K562 (cell line): ENCODE results near the gene MAB21L3. TPM values are rescaled to one million over a fixed set of nuclear protein-coding genes. Genes with fewer than 3 reads are reported as not detected.
A peak's percentile ranks its signal among the peaks of the same experiment; 100 is the strongest.

Experiments
- ATF7 ChIP-seq: fragments of 450-650 bp; IDR thresholded peaks from 2 replicates; pipeline ENCODE4 v1.7.1; 2014; ENCODE audit warnings: mild to moderate bottlenecking, moderate library complexity
- BHLHE40 ChIP-seq: IDR thresholded peaks from 2 replicates; pipeline ENCODE4 v1.6.1; 2011; ENCODE audit warnings: low read length, improper control_type of control experiment
- CBX3 ChIP-seq, 2 experiments: IDR thresholded peaks; 1 replicate in 1 of 2; 2 replicates in 1 of 2; pipeline ENCODE4 v1.6.1; 2012; ENCODE audit warnings: inconsistent platforms in 2 of 2, low read length in 2 of 2, borderline replicate concordance in 1 of 2, control low read depth in 1 of 2
- CBX8 ChIP-seq: fragments of 200-600 bp; sonication (generic); IDR thresholded peaks from 2 replicates; pipeline ENCODE4 v1.6.1; 2012; ENCODE audit warnings: borderline replicate concordance, mixed run types, low read depth, mild to moderate bottlenecking, moderate library complexity, mixed read lengths, low read length, control low read depth, inconsistent platforms; ENCODE audit not compliant: poor library complexity, severe bottlenecking; ENCODE audit errors: extremely low read depth
- DPF2 ChIP-seq: fragments of 450-650 bp; IDR thresholded peaks from 2 replicates; pipeline ENCODE4 v1.6.1; 2016
- EP300 ChIP-seq: IDR thresholded peaks from 2 replicates; pipeline ENCODE4 v1.6.1; 2012; ENCODE audit warnings: low read length, improper control_type of control experiment
- FOXP1 ChIP-seq: sonication (generic); formaldehyde crosslinking; IDR thresholded peaks from 2 replicates; pipeline ENCODE4 v1.8.0; 2022; ENCODE audit warnings: mild to moderate bottlenecking, missing genetic modification reagents
- HNRNPLL ChIP-seq: fragments of 200-400 bp; formaldehyde crosslinking; IDR thresholded peaks from 2 replicates; pipeline ENCODE4 v1.6.1; 2017; ENCODE audit warnings: low read length, low read depth, mild to moderate bottlenecking; ENCODE audit not compliant: poor library complexity, severe bottlenecking
- JUNB ChIP-seq: fragments of 450-650 bp; formaldehyde crosslinking; conservative IDR thresholded peaks from 2 replicates; pipeline ENCODE4 v1.4.0; 2020; ENCODE audit warnings: mild to moderate bottlenecking
- KDM2B ChIP-seq: fragments of 250-450 bp; sonication (Bioruptor Pico); IDR thresholded peaks from 2 replicates; pipeline ENCODE4 v1.8.0; 2021; ENCODE audit warnings: mild to moderate bottlenecking, moderate library complexity
- NR4A1 ChIP-seq, 2 experiments: fragments of 250-450 bp in 1 of 2; fragments of 450-650 bp in 1 of 2; sonication (Bioruptor Pico) in 1 of 2; IDR thresholded peaks; 2 replicates each; pipeline versions ENCODE4 v1.4.0 to v1.6.1; 2016 to 2020; ENCODE audit warnings: mild to moderate bottlenecking in 2 of 2, missing compliant biosample characterization in 1 of 2, missing genetic modification characterization in 1 of 2, moderate library complexity in 1 of 2
- PHF8 ChIP-seq: fragments of 200-600 bp; sonication (generic); IDR thresholded peaks from 2 replicates; pipeline ENCODE4 v1.6.1; 2012; ENCODE audit warnings: mixed run types, mild to moderate bottlenecking, inconsistent platforms, low read length, moderate library complexity, borderline replicate concordance
- PML ChIP-seq: IDR thresholded peaks from 2 replicates; pipeline ENCODE4 v1.6.1; 2012; ENCODE audit warnings: low read length, inconsistent platforms
- RAD21 ChIP-seq, 2 experiments: fragments of 250-450 bp in 1 of 2; fragments of 450-650 bp in 1 of 2; sonication (Bioruptor Pico) in 1 of 2; formaldehyde crosslinking in 1 of 2; IDR thresholded peaks in 1 of 2; conservative IDR thresholded peaks in 1 of 2; 2 replicates each; pipeline versions ENCODE4 v1.4.0 to v1.8.0; 2020 to 2022; ENCODE audit warnings: mild to moderate bottlenecking in 2 of 2, moderate library complexity in 1 of 2
- RBM39 ChIP-seq: fragments of 200-400 bp; formaldehyde crosslinking; optimal IDR thresholded peaks from 2 replicates; pipeline ENCODE3; 2018; ENCODE audit warnings: low read depth, low read length
- SMAD4 ChIP-seq: fragments of 250-450 bp; sonication (Bioruptor Pico); conservative IDR thresholded peaks from 2 replicates; pipeline ENCODE4 v1.8.0; 2021; ENCODE audit warnings: inconsistent platforms, mild to moderate bottlenecking, moderate library complexity
- STAG1 ChIP-seq: sonication (generic); formaldehyde crosslinking; IDR thresholded peaks from 2 replicates; pipeline ENCODE4 v1.5.0; 2020; ENCODE audit warnings: missing genetic modification reagents, borderline replicate concordance
- TFAP4 ChIP-seq: sonication (generic); formaldehyde crosslinking; IDR thresholded peaks from 2 replicates; pipeline ENCODE4 v1.8.0; 2022; ENCODE audit warnings: missing genetic modification reagents, mild to moderate bottlenecking, moderate library complexity, borderline replicate concordance
- TOE1 ChIP-seq, 2 experiments: fragments of 450-650 bp in 1 of 2; sonication (generic) in 1 of 2; formaldehyde crosslinking in 1 of 2; IDR thresholded peaks; 2 replicates each; pipeline versions ENCODE4 v1.7.1 to v1.8.0; 2016 to 2022; ENCODE audit warnings: borderline replicate concordance in 2 of 2, mild to moderate bottlenecking in 2 of 2, antibody characterized with exemption in 1 of 2, inconsistent platforms in 1 of 2, low read depth in 1 of 2, missing genetic modification reagents in 1 of 2, moderate library complexity in 1 of 2
- XRCC5 ChIP-seq: fragments of 200-400 bp; formaldehyde crosslinking; IDR thresholded peaks from 2 replicates; pipeline ENCODE4 v1.6.1; 2017; ENCODE audit warnings: low read depth, mild to moderate bottlenecking, low read length
- YY1 ChIP-seq, 3 experiments: IDR thresholded peaks; 2 replicates each; pipeline ENCODE4 v1.6.1; 2011; ENCODE audit warnings: low read length in 2 of 3, mild to moderate bottlenecking in 2 of 3, moderate library complexity in 2 of 3, borderline replicate concordance in 1 of 3, control low read depth in 1 of 3, low read depth in 1 of 3; ENCODE audit not compliant: insufficient read depth in 3 of 3, insufficient replicate concordance in 2 of 3, control insufficient read depth in 1 of 3, insufficient read length in 1 of 3; ENCODE audit errors: extremely low read depth in 1 of 3
- ZBTB7A ChIP-seq: IDR thresholded peaks from 2 replicates; pipeline ENCODE4 v1.6.1; 2011; ENCODE audit warnings: low read depth, mild to moderate bottlenecking, low read length, moderate library complexity, borderline replicate concordance; ENCODE audit not compliant: control insufficient read depth
- polyA plus RNA-seq, 8 experiments: library from polyadenylated mRNA; depleted of rRNA in 4 of 8; stranded (reverse) in 5 of 8; unstranded in 3 of 8; fragments of >200 nt; fragmentation: Nextera tagmentation in 2 of 8; fragmentation: Illumina TruSeq in 1 of 8; extraction: Ambion mirVana in 2 of 8; extraction: Trizol in 1 of 8; gene quantifications; 2 replicates each; pipeline versions ENCODE4 v1.2.1 to v1.2.3, GENCODE V29; 2011 to 2014; ENCODE audit warnings: inconsistent platforms in 1 of 8, missing spikeins in 1 of 8
- total RNA-seq, 7 experiments: library from RNA; depleted of rRNA in 6 of 7; stranded (reverse); fragments of >200 nt in 6 of 7; fragmentation: Illumina TruSeq in 2 of 7; extraction: Trizol in 2 of 7; gene quantifications; 2 replicates each; pipeline versions ENCODE4 v1.2.1 to v1.2.3, GENCODE V29; 2011 to 2021; ENCODE audit warnings: low replicate concordance in 1 of 7

The MAB21L3 gene
- total and polyA plus RNA-seq, 9 of the 15 experiments (the other 6 are each of a cell fraction or from before 2014, with no cell fraction given) = not detected

GRCh38 chr1:116168277-116169032 is 57.3 kb downstream of the MAB21L3 start (continued):
- TF ChIP-seq TOE1 (IDR thresholded peaks at IDR 0.05; ENCODE audit: borderline replicate concordance) = 0 out of 2 replicates have a peak, but pooled peaks have one; percentile 15
- no peak for TF ChIP-seq TOE1 (CRISPR knock-in tag; IDR thresholded peaks at IDR 0.05; ENCODE audit: borderline replicate concordance, low read depth)
- peak; percentile 12; the same call in 1 of the 2 replicates for TF ChIP-seq DPF2
- TF ChIP-seq RAD21 (CRISPR knock-in tag; conservative IDR thresholded peaks at IDR 0.05 in 1 of 2, IDR thresholded peaks at IDR 0.05 in 1 of 2) = peak; percentile 68 to 80
- 0 out of 2 replicates have a peak, but pooled peaks have one; percentile 27 for TF ChIP-seq FOXP1 (CRISPR knock-in tag)
- TF ChIP-seq YY1 (IDR thresholded peaks at IDR 0.05; ENCODE audit: borderline replicate concordance in 1 of 3, control insufficient read depth in 1 of 3, extremely low read depth in 1 of 3, insufficient read depth in 3 of 3, insufficient read length in 1 of 3, insufficient replicate concordance in 2 of 3, low read depth in 1 of 3, low read length in 2 of 3) = peak in 1 of 3 experiments; percentile 39
- TF ChIP-seq RBM39 = peak; percentile 34
- TF ChIP-seq HNRNPLL = peak; percentile 38
- peak; percentile 44 for TF ChIP-seq EP300
- no peak for TF ChIP-seq CBX8
- TF ChIP-seq TFAP4 = peak; percentile 44; the same call in 1 of the 2 replicates
- TF ChIP-seq NR4A1 (CRISPR knock-in tag; IDR thresholded peaks at IDR 0.05) = no peak
- 0 out of 2 replicates have a peak, but pooled peaks have one; percentile 21 for TF ChIP-seq NR4A1 (tag; IDR thresholded peaks at IDR 0.05)
- peak; percentile 17; the same call in 1 of the 2 replicates for TF ChIP-seq PHF8
- TF ChIP-seq STAG1 (CRISPR knock-in tag) = peak; percentile 24; the same call in 1 of the 2 replicates
- peak; percentile 81; the same call in 1 of the 2 replicates for TF ChIP-seq KDM2B (CRISPR knock-in tag)
- TF ChIP-seq CBX3 (IDR thresholded peaks at IDR 0.05; ENCODE audit: borderline replicate concordance in 1 of 2, low read length in 2 of 2) = peak in 1 of 2 experiments; percentile 38; a peak in 1 of 3 replicates
- TF ChIP-seq PML = no peak
- TF ChIP-seq JUNB (CRISPR knock-in tag) = no peak
- peak; percentile 93 for TF ChIP-seq ZBTB7A
- peak; percentile 86 for TF ChIP-seq SMAD4
- peak; percentile 33; the same call in 1 of the 2 replicates for TF ChIP-seq ATF7
- 0 out of 2 replicates have a peak, but pooled peaks have one; percentile 45 for TF ChIP-seq BHLHE40
- peak; percentile 72; the same call in 1 of the 2 replicates for TF ChIP-seq XRCC5
